NCI-H1436 treated with DMSO at 0.1 percent for 48 hours (cell line): ENCODE measurements around the gene C6orf163.
A peak's percentile ranks its signal among the peaks of the same experiment; 100 is the strongest.

ENCODE experiments used
- DNase-seq: peaks from one replicate; lab custom pipeline; 2025; lab: John Stamatoyannopoulos, UW

Gene C6orf163

DNA sequence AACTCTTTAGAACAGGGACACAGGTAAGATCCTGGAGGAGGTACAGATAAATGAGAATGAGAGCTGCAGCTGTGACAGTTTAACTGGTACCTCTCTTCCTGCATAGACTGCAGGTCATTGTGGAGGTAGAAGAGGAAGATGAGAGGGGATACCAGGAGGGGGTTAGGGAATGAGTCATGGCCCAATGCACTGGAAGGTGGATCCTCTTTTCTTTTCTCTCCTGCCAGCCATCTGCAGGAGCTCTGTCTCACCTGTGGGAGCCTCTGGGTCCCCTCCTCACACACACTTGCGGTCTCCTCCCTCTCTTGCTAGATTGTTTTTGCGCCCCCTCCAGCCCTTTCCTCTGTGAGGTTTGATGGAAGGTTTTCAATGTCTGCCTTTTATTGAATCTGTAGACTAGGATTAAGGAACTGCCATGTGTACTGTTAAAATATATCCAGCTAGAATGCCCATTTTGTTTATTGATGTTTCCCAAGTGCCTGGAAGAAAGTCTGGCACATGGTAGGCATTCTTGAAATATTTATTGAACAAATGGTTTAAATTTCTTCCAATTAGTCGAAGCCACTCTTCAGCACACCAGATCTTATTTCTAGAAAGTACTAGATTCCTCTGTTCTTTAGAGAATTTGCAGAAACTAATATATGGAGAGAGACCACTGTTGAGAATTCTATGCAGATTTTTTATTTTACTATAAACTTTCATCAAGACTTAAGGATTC lies 13.0 kb downstream of the C6orf163 start:
- DNase-seq, result no peak

DNA sequence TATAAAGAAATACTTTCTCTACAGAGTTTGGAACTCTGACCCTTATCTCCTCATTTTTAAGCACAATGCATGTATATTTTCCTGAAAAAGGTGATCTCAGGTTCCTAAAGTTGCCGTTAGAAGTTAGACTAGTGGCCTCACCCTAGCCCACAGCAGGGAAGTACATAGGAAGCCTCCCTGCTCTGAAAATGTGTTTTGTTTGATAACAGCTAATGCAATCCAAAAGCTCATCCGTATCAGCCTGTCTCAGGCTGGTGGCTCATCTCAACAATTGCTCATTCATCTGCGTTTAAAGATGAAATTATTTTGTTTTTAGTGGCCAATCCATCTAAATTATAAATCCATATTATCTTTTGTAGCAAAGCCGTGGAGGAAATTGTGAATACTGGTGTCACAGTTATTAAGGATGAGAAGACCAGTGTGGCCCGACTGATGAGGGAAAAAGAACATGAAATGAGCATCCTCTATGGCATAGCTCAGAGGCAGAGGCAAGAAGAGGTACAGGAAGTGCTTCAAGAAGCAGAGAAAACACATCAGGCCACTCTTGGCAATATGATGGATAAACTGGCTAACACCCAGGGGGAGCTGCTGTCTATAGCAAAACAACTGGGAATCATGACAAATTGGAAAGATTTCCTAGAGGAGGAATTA lies 20.1 kb downstream of the C6orf163 start:
- DNase-seq, result no peak

DNA sequence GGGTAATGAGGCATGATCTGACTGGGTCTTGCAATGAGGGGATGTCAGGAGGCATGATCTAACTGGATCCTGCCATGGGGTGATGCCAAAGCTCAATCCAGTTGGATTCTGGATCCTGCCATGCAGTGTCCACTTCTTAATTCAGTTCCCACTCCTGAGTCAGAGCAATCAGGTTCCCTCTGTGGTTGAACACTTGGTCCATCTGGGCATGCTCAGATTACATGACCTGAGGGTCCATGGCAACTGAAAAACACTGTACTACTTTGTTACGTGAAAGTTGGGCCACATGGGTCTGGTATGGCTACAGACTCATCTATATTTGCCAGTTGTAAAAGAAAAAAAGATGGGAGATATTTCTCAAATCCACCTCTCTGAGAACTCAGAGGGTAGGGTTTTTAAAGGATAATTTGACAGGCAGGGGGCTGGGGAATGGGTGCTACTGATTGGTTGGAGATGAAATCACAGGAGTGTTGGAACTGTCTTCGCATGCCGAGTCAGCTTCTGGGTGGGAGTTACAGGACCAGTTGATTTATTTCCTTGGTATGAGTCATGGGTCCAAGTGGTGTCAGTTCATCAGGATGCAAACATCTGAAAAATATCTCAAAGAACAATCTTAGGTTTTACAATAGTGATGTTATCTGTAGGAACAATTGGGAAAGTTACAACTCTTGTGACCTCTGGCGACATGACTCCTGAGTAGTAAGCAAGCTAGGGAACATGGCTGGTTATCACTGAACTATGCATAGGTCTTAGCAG lies 21.6 kb downstream of the C6orf163 start:
- no peak for DNase-seq

DNA sequence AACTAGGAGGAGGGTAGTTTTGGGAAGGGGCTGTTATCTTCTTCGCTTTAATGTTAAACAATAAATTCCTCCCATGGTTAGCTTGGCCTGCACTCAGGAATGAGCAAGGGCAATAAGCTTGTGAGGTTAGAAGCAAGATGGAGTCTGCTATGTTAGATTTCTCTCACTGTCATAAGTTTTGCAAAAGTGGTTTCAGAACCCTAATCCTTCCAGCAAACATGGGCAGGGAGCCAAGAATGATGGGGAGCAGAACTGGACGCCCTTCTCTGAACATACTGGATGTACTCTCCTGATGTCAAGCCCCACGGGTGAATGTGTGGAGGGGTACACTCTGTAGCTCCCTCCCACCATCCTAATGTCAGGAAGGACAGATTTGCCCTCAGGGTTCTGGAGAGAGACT lies 22.3 kb downstream of the C6orf163 start:
- no peak for DNase-seq

DNA sequence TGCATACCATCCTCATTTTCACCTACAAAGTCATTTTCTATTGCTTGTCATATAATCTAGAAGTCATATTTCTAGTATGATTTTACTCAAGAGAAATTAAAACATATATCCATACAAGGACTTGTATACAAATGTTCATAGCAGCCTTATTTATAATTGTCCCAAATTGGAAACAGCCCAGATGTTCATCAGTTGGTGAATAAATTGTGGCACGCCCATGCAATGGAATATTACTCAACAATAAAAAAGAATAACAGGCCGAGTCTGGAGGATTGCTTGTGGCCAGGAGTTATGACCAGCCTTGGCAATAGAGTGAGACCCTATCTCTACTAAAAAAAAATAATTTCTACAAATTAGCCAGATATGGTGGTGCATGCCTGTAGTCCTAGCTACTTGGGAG lies 28.8 kb downstream of the C6orf163 start:
- no peak for DNase-seq

DNA sequence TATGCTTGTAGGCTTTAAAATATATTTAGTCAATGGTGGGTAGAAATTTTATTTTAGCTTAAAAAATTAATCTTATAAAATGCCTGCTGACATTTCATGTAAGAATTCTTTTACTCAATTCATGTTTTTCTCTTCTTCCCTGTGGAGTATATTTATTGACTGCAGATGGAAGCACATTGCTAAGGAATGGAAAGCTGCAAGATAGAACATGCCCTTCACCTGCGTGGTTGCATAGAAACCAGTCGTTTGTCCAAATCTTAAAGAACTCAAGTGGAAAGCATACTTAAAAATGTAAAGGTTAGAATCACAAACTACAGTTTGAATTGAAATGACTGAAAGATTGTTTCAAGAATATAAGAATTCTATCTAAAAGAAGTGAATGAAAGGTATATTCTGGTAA lies 30.7 kb downstream of the C6orf163 start:
- DNase-seq, result no peak

DNA sequence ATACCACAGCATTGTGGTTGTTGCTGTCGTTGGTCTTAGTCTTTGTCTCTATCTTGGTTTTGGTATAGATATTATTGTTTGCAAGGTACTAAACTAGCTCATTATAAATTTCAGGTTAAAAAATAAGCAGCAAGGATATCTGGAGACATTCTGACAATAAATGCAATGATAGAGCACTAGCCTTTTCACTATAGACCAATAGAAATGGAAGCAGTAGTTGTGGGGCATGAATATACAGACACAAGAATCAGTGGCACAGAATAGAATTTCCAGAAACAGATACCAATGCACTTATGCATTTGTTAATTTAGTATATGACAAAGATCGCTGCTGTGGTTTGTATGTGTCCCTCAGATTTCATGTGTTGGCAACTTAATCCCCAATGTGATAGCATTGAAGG lies 32.0 kb downstream of the C6orf163 start:
- DNase-seq, result no peak

DNA sequence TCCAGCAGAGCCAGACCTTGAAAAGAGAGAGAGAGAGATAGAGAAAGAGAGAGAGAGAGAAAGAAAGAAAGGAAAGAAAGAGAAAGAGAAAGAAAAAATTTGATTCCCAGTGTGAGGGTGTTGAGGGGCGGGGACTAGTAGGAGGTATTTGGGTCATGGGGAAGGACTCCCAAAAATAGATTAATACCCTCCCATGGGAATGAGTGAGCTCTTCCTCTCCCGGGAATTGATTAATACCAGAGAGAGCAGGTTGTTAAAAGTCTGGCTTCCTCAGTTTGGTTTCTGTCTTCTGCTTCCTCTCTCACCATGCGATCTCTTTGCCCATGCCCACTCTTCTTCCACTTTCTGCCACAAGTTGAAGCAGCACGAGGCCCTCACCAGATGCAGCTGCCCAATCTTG lies 34.3 kb downstream of the C6orf163 start:
- DNase-seq, result no peak

DNA sequence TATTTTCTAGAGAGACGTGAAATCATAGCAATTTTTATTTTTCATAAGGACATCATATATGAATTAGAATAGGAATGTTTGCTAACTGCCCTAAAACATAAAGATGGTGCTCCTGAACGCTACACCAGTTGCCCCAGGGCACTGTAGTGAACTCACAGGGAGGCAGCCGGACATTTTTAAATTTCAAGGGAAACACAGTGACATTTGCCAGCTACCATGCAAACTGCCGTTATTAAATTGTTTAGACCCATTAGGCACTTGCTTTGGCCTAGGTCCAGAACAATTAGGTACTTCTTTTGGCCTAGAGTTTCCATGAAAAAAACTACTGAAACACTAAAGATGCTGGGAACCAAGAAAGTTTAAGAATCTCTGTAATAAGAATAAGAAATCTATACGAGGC lies 38.2 kb downstream of the C6orf163 start:
- no peak for DNase-seq

DNA sequence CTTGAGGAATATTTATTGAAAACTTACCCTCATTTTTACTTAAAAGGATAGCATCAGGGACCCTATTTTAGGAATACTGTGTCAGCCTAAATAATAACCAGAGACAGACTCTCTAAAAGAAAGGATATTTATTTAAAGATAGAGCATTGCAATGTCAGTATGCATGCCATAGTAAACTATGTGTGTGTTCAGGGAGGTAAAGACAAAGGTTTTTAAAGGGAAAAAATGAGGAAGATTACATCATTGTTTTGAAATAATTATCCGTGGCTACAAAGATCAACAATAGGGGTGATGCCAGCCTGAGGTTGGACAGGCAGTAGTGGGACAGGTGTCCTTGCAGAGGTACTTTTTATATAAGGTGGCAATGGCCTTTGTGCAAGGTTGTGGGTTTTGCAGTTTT lies 39.4 kb downstream of the C6orf163 start:
- no peak for DNase-seq

DNA sequence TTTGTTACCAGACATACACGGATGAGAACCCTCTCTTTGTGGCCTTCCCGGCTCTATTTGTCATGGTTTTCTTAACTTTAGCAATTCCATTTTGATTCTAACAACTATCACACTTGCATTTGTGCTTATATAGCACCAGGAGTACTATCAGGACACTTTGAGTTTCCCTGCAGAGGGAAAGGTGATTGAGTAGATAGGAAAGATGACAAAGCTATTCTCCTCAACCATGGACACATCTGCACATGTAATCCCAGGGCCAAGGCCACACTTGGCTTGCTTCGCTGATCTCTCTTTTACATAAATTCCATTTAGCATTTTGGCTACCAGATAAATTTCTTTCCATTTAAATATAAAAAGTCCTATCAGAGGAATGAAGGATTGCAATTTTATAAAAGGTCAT lies 39.8 kb downstream of the C6orf163 start:
- DNase-seq, result no peak

DNA sequence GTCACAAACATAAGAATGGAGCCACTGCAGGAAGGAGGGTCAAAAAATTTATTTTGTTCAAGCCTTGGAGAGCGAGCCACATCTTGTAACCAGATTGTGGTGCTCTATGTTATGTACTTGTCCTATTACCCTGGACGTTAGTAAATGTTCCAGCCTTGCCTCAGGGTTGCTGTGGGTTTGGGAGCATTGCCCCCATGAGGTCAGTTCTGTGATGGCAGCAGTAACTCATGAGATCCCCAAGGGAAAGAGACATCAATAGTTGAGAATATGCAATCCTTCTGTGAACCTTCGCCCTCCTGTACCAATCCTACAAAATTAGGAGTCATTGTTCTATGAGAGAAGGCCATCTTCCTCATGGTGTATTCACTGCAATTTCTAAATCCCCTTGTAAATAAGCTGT lies 46.7 kb downstream of the C6orf163 start:
- no peak for DNase-seq

DNA sequence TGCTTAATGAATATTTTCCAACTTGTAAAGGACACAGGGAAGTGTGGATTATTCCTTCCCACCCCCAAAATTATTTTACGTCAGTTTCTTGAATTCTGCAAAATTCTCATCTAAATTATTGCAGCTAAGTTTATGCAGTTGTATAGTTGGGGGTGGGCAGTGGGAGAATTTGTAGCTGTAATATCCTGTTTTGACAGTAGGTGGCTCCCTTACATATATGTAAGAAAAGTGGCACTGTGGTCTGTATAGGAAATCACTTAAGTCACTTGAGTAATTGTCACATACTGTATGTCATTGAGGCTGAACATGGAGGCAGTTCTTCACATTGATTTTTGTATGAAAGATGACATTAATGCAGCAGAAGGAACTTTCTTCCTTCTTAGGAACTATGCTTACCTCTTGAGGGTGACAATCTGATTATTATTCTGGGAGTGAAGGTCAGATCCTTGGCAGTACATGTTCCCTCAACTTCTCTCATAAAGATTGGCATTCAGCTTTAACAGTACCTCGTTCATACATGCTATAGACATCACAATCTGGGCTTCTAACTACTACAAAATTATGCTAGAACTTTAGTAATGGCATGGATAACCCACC lies 48.5 kb downstream of the C6orf163 start:
- DNase-seq, result peak; percentile 29

DNA sequence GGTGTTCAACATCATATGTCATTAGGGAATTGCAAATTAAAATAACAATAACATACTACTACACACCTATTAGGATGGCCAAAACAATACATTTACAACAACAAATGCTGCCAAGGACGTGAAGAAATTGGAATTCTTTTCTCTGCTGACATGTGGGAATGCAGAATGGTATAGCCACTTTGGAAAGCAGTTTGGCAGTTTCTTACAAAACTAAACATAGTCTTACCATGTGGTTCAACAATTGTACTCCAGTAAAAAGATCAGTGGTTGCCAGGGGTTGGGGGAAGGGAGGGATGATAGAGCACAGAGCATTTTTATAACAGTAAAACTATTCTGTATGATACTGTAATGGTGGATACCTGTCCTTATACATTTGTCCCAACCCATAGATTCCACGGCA lies 50.8 kb downstream of the C6orf163 start:
- DNase-seq, result no peak

DNA sequence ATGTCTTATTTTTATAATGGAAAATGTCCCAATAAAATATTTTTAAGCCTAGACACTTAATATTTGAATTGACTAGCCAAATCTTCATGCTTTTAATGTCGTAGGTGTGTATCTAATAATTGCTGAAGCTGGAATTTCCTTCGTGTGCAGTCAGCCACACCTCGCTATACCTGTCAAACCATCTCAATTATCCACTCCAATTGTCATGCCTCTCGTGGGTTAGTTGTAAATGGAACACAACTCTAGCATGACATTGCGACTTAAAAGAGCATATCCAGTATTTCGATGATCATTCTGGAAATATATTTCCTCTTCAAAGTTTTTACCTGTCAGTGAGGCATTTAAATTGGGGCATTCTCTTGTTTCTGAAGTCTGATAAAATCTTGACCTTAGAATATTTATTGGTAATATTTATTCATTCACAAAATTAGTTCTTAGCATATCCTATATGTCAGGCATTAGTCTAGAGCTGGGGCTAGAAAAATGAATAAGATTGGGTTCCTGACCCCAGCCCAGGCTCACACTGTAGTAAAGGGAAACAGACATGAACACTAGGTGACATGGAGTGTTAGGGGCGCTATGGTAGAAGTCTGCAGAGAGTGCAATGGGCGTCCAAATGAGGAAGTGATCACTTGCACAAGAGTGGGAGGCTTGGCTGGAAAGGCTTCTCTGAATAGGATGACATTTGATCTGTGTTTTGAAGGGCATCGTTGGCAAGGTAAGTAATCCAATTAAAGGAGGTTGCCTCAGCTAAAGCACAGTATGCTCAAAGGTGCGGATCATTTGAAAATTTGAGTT lies 52.2 kb downstream of the C6orf163 start:
- DNase-seq, result no peak

DNA sequence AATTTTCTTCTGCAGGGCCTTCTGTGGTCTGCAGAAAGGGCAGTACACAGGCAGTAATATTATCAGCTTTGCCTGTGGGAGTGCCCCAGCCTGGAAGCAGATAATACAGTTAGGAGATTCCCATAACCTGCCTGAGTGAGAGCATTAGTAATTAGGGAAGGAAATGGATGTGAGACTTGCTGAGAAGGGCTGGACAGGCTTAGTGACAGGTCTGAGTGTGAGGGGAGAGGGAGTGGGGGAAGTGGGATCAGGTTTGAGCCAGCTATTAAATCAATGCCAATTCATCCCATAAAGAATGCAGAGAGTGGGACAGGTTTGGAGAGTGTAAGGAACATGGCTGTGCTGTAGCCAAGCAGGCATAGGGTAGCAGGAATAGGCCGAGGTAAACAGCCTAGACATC lies 53.0 kb downstream of the C6orf163 start:
- DNase-seq, result no peak

DNA sequence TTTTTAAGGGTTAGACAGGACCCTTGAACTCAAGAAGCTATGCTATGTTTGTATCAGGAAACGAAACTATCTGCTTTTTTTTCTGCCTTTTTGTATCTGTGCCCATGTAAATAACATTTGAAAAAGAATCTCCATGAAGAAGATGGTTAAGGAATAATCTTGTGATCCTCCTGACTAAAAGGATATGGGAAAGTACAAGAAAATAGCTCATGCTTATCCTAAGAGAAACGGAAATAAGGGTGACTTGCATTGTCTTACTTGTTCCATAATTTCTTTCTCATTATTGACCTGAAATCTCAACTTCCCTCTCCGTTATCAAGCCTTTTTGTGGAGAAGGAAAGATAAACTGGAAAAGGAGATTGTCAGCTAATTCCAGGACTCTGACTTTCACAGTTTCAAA lies 57.2 kb downstream of the C6orf163 start:
- DNase-seq, result no peak

DNA sequence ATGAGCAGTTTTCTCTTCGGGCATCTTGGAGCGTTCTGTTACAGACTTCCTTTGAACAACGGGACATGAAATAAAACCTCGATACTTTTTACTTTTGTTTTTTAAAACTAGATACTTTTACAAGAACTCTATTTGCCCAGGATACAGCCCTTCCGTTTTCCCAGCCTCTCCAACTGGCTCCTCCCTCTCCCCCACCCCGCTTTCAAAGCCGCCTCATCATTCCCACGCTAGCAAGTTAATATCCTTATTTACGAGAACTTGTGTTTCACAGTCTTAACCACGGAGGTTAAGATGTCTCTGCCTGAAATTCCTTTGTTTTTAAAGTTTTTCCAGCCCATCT lies 62.9 kb downstream of the C6orf163 start:
- no peak for DNase-seq

DNA sequence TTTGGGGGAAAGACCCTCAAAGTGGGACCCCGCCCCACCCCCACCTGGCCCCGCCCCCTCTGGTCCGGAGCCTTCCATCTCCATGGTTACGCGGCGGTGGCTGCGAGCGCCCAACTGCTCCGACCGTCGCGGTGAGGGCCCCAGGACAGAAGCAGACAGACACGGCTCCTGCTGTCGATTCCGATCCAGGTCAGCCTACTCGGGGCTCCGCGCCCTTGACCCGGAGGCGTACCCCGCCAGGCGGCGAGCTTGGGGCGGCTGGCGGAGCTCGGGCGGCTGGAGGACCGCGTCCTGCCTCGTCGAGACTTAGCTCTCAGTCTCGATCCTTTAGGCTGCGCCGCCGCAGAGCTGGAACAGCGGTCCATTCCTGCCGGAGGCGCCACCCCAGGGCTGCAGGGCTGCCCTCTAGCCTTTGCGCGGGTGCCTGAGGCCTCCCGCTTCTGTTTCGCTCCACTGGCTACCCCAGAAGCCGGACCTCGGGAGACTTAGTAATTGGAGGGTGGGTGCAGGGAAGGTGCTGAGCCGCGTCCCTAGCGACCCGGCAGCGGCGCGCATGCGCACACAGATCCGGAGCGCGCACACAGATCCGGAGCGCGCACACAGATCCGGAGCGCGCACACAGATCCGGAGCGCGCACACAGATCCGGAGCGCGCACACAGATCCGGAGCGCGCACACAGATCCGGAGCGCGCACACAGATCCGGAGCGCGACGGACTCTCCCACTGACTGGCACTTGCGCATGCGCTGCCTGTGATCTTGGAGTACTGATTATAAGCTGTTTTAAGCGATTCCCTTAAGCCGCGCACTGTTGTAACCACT lies 63.5 kb downstream of the C6orf163 start, which contains the start of gene CFAP206:
Gene CFAP206 (plus strand): TSS at position 72 of the 820 bp plus-strand sequence. CDS start 1,868 bp downstream, outside the sequence.
- DNase-seq, result peak; percentile 53

DNA sequence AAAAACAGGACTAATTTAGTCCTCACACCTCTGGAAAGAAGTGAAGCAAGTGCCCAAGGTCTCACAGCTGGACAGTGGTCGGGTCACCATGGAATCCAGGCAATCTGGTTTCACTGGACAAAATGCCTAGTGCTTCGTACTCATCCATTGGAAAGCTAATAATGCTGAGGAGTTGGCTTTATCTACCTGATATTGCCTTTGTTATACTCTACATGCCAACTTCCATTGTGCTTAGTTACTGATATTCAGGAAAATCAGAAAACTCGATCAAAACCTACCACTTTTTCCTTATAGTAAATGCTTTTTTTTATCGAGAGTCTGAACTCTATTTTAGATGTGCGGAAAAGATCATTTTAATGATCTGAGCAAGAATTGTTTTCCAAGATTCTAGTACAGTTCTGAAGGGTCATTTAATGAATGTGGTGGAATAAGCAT lies 64.1 kb downstream of the C6orf163 start:
- DNase-seq, result no peak
